Mesothelial cell of epicardium (in vitro differentiated cells): ENCODE measurements around the gene THADA. TPM values are rescaled to one million over a fixed set of nuclear protein-coding genes. Genes with fewer than 3 reads are reported as not detected.
A peak's percentile ranks its signal among the peaks of the same experiment; 100 is the strongest.
"Not testable (repeated sequence)": the region's sequence is repeated elsewhere in the genome, so short reads cannot be mapped to it uniquely, and the experiment has no call there.

Experiments used
- DNase-seq, 2 experiments: peaks; one replicate each; pipeline ENCODE4 v3.0.0; 2021; ENCODE audit warnings: low spot score in 2 of 2; ENCODE audit not compliant: unreplicated experiment in 2 of 2
- H3K27ac Mint-ChIP-seq: 2 replicates; pipeline ENCODE4 v1.8.0; 2021; ENCODE audit warnings: mixed read lengths
- H3K27me3 Mint-ChIP-seq: 2 replicates; pipeline ENCODE4 v1.8.0; 2021; ENCODE audit warnings: low read depth, mixed read lengths
- H3K36me3 Mint-ChIP-seq: 2 replicates; pipeline ENCODE4 v1.8.0; 2021; ENCODE audit warnings: mixed read lengths
- H3K4me1 Mint-ChIP-seq: 2 replicates; pipeline ENCODE4 v1.8.0; 2021; ENCODE audit warnings: mixed read lengths
- H3K4me3 Mint-ChIP-seq: 2 replicates; pipeline ENCODE4 v1.8.0; 2021; ENCODE audit warnings: mild to moderate bottlenecking, moderate library complexity, mixed read lengths
- H3K9me3 Mint-ChIP-seq: 2 replicates; pipeline ENCODE4 v1.8.0; 2021; ENCODE audit warnings: mixed read lengths
- CTCF ChIP-seq: fragments of 200-600 bp; sonication (generic); IDR thresholded peaks from one replicate; pipeline ENCODE4 v1.5.0; 2021; ENCODE audit warnings: antibody characterized with exemption; ENCODE audit not compliant: unreplicated experiment
- total RNA-seq: library from RNA; stranded (reverse); gene quantifications from 3 replicates; pipeline ENCODE4 v1.2.1, GENCODE V29; 2021

Gene THADA
- total RNA-seq, 1 donor from 2014 or later: 33.6 TPM

DNA sequence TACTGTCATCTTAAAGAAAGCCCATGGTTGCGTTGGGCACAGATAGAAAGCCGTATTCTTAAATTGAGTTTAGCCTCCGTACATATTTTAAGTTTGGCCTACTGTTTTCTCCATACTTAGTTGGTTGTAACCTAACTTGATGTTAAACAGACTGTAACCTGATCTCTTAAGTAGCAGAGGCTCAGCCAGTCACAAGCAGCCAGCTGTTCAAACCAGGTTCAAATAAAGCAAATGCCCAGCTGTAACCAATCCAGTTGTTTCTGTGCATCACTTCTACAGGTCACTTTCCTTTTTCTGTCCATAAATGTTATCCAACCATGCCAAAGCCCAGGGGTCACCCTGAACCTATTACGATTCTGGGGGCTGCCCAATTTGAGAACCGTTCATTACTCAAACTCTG is 10.0 kb upstream of the THADA start:
- H3K27ac Mint-ChIP-seq: no peak overlapping the region
- no peak for TF ChIP-seq CTCF
- no peaks in the 10 kb centered on the region for H3K9me3 Mint-ChIP-seq
- H3K27me3 Mint-ChIP-seq: no peaks in the 10 kb centered on the region
- no peaks in the 10 kb centered on the region for H3K36me3 Mint-ChIP-seq
- H3K4me3 Mint-ChIP-seq: no peak overlapping the region
- H3K4me1 Mint-ChIP-seq: no peaks in the 10 kb centered on the region
- no peak for DNase-seq

DNA sequence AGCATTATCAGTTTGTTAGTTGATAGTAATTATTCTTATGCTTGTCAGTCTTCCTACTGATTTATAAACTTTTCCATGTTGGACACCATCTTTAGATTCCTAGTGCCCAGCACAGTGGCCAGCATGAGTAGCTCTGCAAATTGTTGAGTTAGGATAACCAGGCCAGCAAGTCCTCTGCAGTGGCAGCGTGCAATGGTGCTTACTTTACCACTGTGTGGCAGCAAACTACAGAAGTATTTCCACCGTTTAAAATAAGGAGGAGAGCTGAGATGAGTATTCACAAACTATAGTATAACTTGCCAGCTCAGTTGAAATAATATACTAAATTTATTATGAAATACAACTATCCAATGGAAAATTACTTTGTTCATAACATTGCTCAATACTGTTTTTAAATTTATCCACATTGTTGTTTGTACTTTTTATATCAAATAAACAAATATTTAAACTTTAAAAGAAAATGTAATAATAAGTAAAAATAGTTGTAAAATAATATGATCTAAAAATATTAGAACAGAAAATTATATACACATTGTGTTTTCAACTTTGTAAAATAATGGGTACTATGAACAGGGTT is 9.3 kb upstream of the THADA start:
- Mint-ChIP-seq H3K36me3 (no peaks in the 10 kb centered on the region), H3K27ac (no peak overlapping the region), H3K4me1 (no peaks in the 10 kb centered on the region), H3K27me3 (no peaks in the 10 kb centered on the region), H3K9me3 (no peaks in the 10 kb centered on the region), H3K4me3 (no peak overlapping the region)
- peak; percentile 21 for TF ChIP-seq CTCF
- no peak for DNase-seq

DNA sequence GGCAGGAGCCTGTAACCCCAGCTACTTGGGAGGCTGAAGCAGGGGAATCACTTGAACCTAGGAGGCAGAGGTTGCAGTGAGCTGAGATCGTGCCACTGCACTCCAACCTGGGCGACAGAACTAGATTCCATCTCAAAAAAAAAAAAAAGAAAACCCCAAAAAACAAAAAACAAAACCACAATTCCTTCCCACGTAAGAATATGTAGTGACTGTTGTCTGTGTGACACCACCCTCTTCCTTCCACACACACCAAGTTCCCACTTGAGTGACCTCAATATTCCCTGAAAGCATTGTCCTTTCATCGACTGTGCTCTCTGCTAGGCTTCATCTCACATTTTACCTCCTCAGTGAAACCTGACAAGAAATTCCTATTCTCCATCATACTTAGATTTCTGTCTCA is 8.8 kb upstream of the THADA start:
- H3K27ac Mint-ChIP-seq: no peak overlapping the region
- H3K27me3 Mint-ChIP-seq: peaks cover 2% of the 10 kb centered on the region
- no peaks in the 10 kb centered on the region for H3K36me3 Mint-ChIP-seq
- H3K4me1 Mint-ChIP-seq: no peaks in the 10 kb centered on the region
- no peak for DNase-seq
- no peaks in the 10 kb centered on the region for H3K9me3 Mint-ChIP-seq
- TF ChIP-seq CTCF: no peak
- no peak overlapping the region for H3K4me3 Mint-ChIP-seq

- H3K4me3 Mint-ChIP-seq, H3K4me1 Mint-ChIP-seq, H3K9me3 Mint-ChIP-seq, H3K27ac Mint-ChIP-seq, H3K36me3 Mint-ChIP-seq, DNase-seq: not testable (repeated sequence)
- H3K27me3 Mint-ChIP-seq: peaks cover 11% of the 10 kb centered on the region
These were observed 4.8 kb upstream of the THADA start for GRCh38 chr2:43600596-43600995.

DNA sequence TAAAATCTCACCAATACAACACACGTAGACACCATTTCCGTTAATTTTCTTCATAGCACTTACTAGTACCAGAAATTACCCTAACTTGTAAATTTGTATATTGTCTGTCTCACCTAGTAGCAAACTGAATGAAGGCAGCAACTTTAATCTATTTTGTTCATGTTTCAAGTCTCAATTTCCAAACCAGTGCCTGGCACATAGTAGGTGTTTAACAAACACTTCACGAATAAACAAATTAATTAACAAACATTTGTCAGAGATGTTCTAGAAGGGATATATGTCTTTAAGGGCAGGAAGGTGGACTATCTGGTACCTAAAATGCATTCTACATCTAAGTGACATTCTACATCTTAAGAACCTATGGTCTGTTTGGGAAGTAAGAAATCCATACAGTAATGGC is 963 bp downstream of the THADA start:
- Mint-ChIP-seq H3K9me3 (no peaks in the 10 kb centered on the region), H3K27ac (peak overlapping the region; percentile 99), H3K4me3 (peak overlapping the region; percentile 94), H3K27me3 (peaks cover 11% of the 10 kb centered on the region), H3K36me3 (no peaks in the 10 kb centered on the region), H3K4me1 (peaks cover 18% of the 10 kb centered on the region)
- no peak for DNase-seq
- no peak for TF ChIP-seq CTCF

GRCh38 chr2:43593254-43593653 is 2.6 kb downstream of the THADA start:
- H3K27me3 Mint-ChIP-seq: peaks cover 2% of the 10 kb centered on the region
- H3K4me3 Mint-ChIP-seq: no peak overlapping the region
- peaks cover 18% of the 10 kb centered on the region for H3K4me1 Mint-ChIP-seq
- no peak for DNase-seq
- no peaks in the 10 kb centered on the region for H3K9me3 Mint-ChIP-seq
- peaks cover 6% of the 10 kb centered on the region for H3K36me3 Mint-ChIP-seq
- no peak for TF ChIP-seq CTCF
- no peak overlapping the region for H3K27ac Mint-ChIP-seq
